GM12872 (cell line): Measurements from ENCODE around the gene BCL7A.

Source experiments
- TF ChIP-seq, protein P1 (sequence below): IDR thresholded peaks from 3 replicates; pipeline ENCODE4 v1.5.1; 2011; ENCODE audit warnings: low read depth, mild to moderate bottlenecking, low read length, moderate library complexity; ENCODE audit not compliant: insufficient read depth

Gene BCL7A

DNA sequence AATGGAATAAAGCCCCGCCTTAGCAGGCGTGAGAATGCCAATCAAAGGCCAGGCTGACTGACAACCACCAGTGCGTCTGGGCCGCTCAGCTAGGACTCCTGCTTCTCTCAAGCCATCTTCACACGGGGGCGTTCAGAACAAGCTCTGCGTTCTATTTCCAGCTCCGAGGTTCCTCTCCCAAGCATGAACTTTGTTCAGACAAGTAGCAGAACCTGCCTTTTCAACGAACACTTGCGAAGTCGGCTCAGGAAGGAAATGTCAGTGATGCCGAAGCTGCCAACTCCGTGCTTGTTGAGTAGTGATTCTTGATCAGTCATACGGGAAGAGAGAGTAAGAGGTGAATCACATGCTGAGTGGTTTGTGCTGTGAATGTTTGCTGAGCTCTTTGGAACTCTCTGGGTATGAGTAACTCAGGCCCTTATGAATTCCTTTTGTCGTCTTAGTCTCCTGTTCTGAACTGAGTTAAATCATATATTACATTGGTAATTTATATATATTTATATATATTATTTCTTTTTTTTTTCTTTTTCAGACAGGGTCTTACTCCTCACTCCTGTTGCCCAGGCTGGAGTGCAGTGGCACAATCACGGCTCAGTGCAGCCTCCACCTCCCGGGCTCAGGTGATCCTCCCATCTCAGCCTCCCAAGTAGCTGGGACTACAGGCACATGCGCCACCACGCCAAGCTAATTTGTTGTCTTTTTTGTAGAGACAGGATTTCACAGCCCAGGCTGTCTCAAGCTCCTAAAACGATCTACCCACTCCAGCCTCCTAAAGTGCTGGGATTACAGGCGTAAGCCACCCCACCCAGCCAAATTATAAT lies 29.4 kb upstream of the BCL7A start:
- TF ChIP-seq, protein P1, sequence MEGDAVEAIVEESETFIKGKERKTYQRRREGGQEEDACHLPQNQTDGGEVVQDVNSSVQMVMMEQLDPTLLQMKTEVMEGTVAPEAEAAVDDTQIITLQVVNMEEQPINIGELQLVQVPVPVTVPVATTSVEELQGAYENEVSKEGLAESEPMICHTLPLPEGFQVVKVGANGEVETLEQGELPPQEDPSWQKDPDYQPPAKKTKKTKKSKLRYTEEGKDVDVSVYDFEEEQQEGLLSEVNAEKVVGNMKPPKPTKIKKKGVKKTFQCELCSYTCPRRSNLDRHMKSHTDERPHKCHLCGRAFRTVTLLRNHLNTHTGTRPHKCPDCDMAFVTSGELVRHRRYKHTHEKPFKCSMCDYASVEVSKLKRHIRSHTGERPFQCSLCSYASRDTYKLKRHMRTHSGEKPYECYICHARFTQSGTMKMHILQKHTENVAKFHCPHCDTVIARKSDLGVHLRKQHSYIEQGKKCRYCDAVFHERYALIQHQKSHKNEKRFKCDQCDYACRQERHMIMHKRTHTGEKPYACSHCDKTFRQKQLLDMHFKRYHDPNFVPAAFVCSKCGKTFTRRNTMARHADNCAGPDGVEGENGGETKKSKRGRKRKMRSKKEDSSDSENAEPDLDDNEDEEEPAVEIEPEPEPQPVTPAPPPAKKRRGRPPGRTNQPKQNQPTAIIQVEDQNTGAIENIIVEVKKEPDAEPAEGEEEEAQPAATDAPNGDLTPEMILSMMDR, result no peak

GRCh38 chr12:121996050-121996944 lies 25.4 kb upstream of the BCL7A start:
- TF ChIP-seq, protein P1, result no peak

DNA sequence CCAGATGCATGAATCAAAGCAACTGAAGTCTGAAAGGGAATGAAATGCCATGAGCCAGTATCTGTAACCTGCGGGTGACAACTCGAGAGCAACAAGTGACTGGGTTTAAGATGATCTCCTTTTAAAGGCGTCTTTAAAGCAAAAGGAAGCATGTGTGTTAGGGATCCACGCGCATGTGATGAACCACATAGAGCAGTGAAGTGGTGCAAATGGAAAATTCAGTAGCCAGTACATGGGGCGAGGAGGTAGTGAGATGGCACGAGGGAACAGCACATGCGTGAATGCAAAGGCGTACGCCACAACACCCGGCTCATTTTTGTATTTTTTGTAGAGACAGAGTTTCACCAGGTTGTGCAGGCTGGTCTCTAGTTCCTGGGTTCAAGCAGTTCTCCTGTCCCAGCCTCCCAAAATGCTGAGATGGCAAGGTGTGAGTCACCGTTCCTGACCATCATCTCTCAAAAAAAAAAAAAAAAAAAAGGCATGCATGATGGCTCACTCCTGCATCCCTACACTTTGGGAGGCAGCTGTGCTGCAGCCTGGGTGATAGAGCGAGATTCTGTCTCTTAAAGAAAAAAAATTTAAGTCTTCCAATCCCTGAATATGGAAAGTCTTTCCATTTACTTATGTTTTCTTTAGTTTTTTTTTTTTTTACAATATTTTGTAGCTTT lies 24.6 kb upstream of the BCL7A start:
- TF ChIP-seq, protein P1, result no peak

DNA sequence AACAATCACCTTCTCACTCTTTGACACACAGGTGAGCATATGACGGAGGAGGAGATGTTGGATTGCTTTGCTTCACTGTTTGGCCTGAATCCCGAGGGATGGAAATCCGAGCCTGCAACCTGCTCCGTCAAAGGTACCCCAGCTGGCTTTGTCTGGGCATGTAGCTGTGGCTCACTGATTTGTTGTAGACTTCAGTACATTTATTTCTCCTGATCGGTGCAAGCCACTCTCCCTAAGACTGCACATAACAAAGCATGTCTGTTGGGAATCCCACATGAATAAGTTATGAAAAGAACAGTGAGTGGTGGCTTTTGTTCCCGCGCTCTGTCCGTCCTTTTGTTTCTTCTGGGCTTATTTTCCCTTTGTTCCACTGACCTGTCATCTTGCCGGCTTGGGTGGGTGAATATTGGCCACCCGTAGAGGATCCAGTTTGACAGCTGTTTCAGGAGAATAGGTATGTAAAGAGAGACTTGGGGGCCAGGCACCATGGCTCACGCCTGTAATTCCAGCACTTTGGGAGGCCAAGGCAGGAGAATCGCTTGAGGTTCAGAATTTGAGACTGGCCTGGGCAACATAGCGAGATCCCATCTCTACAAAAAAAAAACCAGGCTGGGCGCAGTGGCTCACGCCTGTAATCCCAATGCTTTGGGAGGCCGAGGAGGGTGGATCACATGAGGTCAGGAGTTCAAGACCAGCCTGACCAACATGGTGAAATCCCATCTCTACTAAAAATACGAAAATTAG lies 20.0 kb upstream of the BCL7A start:
- TF ChIP-seq, protein P1, result no peak

GRCh38 chr12:122003651-122004611 lies 17.8 kb upstream of the BCL7A start:
- TF ChIP-seq, protein P1, result no peak

- TF ChIP-seq, protein P1, result no peak
Measured at GRCh38 chr12:122004633-122005071, 17.0 kb upstream of the BCL7A start.
